HepG2 (cell line): ENCODE results near the gene FRMPD2. TPM values are rescaled to one million over a fixed set of nuclear protein-coding genes. Genes with fewer than 3 reads are reported as not detected.

ENCODE experiments used
- ATAD3A ChIP-seq: sonication (generic); formaldehyde crosslinking; IDR thresholded peaks from 2 replicates; pipeline ENCODE4 v1.4.0; 2020; ENCODE audit warnings: missing genetic modification reagents
- CEBPG ChIP-seq: IDR thresholded peaks from 2 replicates; pipeline ENCODE4 v1.6.1; 2016
- FOSL2 ChIP-seq: sonication (generic); formaldehyde crosslinking; IDR thresholded peaks from 2 replicates; pipeline ENCODE4 v1.4.0; 2020; ENCODE audit warnings: missing genetic modification reagents
- FOXA3 ChIP-seq: IDR thresholded peaks from 2 replicates; pipeline ENCODE4 v1.6.1; 2016; ENCODE audit warnings: missing genetic modification reagents, missing compliant biosample characterization
- HBP1 ChIP-seq: IDR thresholded peaks from 2 replicates; pipeline ENCODE4 v1.6.1; 2016; ENCODE audit warnings: low read depth, control low read depth
- HNF4A ChIP-seq: sonication (generic); formaldehyde crosslinking; IDR thresholded peaks from 2 replicates; pipeline ENCODE4 v1.4.0; 2020; ENCODE audit warnings: missing genetic modification reagents
- JARID2 ChIP-seq: sonication (generic); formaldehyde crosslinking; IDR thresholded peaks from 2 replicates; pipeline ENCODE4 v1.8.1; 2023; ENCODE audit warnings: missing genetic modification reagents, inconsistent platforms; ENCODE audit not compliant: insufficient replicate concordance
- KDM1A ChIP-seq: IDR thresholded peaks from 2 replicates; pipeline ENCODE4 v1.6.1; 2016; ENCODE audit warnings: missing compliant biosample characterization
- LCORL ChIP-seq, 2 experiments: fragments of 450-650 bp in 1 of 2; sonication (generic) in 1 of 2; formaldehyde crosslinking in 1 of 2; IDR thresholded peaks; 2 replicates each; pipeline versions ENCODE4 v1.5.0 to v1.6.1; 2017 to 2020; ENCODE audit warnings: antibody characterized with exemption in 1 of 2, missing genetic modification reagents in 1 of 2
- MAFF ChIP-seq: IDR thresholded peaks from 2 replicates; pipeline ENCODE4 v1.6.1; 2011; ENCODE audit warnings: low read depth, low read length, improper control_type of control experiment
- RXRA ChIP-seq: sonication (generic); formaldehyde crosslinking; IDR thresholded peaks from 2 replicates; pipeline ENCODE4 v1.5.1; 2020; ENCODE audit warnings: missing genetic modification reagents
- SIN3A ChIP-seq: IDR thresholded peaks from 2 replicates; pipeline ENCODE4 v1.6.1; 2011; ENCODE audit warnings: low read depth, mild to moderate bottlenecking, control low read depth, low read length, borderline replicate concordance
- SKIL ChIP-seq: sonication (generic); formaldehyde crosslinking; IDR thresholded peaks from 2 replicates; pipeline ENCODE4 v1.8.0; 2022; ENCODE audit warnings: missing genetic modification reagents, mild to moderate bottlenecking, moderate library complexity, borderline replicate concordance
- ZNF205 ChIP-seq: IDR thresholded peaks from 2 replicates; pipeline ENCODE4 v1.6.1; 2018; ENCODE audit warnings: missing biosample characterization, missing genetic modification reagents
- ZNF343 ChIP-seq: sonication (generic); formaldehyde crosslinking; IDR thresholded peaks from 2 replicates; pipeline ENCODE4 v1.4.0; 2020; ENCODE audit warnings: mild to moderate bottlenecking, missing genetic modification reagents
- ZNF557 ChIP-seq: sonication (generic); formaldehyde crosslinking; IDR thresholded peaks from 2 replicates; pipeline ENCODE4 v1.4.0; 2020; ENCODE audit warnings: missing genetic modification reagents
- ZNF792 ChIP-seq: IDR thresholded peaks from 2 replicates; pipeline ENCODE4 v1.6.1; 2016
- polyA plus RNA-seq, 8 experiments: library from polyadenylated mRNA; depleted of rRNA in 3 of 8; stranded (reverse) in 7 of 8; unstranded in 1 of 8; fragments of >200 nt; fragmentation: Illumina TruSeq in 4 of 8; extraction: Trizol in 4 of 8; gene quantifications; 2 replicates each; pipeline versions ENCODE4 v1.2.1 to v1.2.3, GENCODE V29; 2011 to 2016; ENCODE audit warnings: low read depth in 4 of 8, missing spikeins in 1 of 8, mixed read lengths in 1 of 8; ENCODE audit not compliant: insufficient read depth in 1 of 8
- total RNA-seq, 5 experiments: library from RNA; depleted of rRNA; stranded (reverse); fragments of >200 nt; fragmentation: Illumina TruSeq; extraction: Trizol; gene quantifications; 2 replicates each; pipeline ENCODE4 v1.2.3, GENCODE V29; 2016; ENCODE audit warnings: low read depth in 1 of 5
- TF ChIP-seq, protein P1 (sequence below): sonication (generic); formaldehyde crosslinking; IDR thresholded peaks from 2 replicates; pipeline ENCODE4 v1.8.1; 2023; ENCODE audit warnings: mild to moderate bottlenecking, inconsistent platforms, moderate library complexity, missing genetic modification reagents, borderline replicate concordance
- TF ChIP-seq, protein P2 (sequence below): sonication (generic); formaldehyde crosslinking; conservative IDR thresholded peaks from 2 replicates; pipeline ENCODE4 v1.8.0; 2022; ENCODE audit warnings: missing genetic modification reagents
- TF ChIP-seq, protein P3 (sequence below): IDR thresholded peaks from 2 replicates; pipeline ENCODE4 v1.6.1; 2012; ENCODE audit warnings: inconsistent platforms

FRMPD2 gene
- total and polyA plus RNA-seq, 2 of the 13 experiments (the other 11 are each of a cell fraction or from before 2014, with no cell fraction given), result 0.45 to 1.3 TPM

GRCh38 chr10:48187713-48188485, 86.6 kb downstream of the FRMPD2 start (continued):
- TF ChIP-seq HBP1 (CRISPR knock-in tag) (no peak), ZNF205 (no peak), ATAD3A (no peak), MAFF (no peak), CEBPG (0 out of 2 replicates have a peak, but pooled peaks have one; percentile 18), FOSL2 (CRISPR knock-in tag) (peak; percentile 38), KDM1A (CRISPR knock-in tag) (no peak), FOXA3 (0 out of 2 replicates have a peak, but pooled peaks have one; percentile 24), SKIL (CRISPR knock-in tag) (no peak), SIN3A (no peak), HNF4A (peak; percentile 49), ZNF557 (CRISPR knock-in tag) (no peak), RXRA (CRISPR knock-in tag) (peak; percentile 65; the same call in 1 of the 2 replicates), JARID2 (CRISPR knock-in tag) (no peak), ZNF343 (no peak), ZNF792 (no peak), LCORL (IDR thresholded peaks at IDR 0.05) (no peak), LCORL (CRISPR knock-in tag; IDR thresholded peaks at IDR 0.05) (0 out of 2 replicates have a peak, but pooled peaks have one; percentile 25)
- TF ChIP-seq, protein P1, sequence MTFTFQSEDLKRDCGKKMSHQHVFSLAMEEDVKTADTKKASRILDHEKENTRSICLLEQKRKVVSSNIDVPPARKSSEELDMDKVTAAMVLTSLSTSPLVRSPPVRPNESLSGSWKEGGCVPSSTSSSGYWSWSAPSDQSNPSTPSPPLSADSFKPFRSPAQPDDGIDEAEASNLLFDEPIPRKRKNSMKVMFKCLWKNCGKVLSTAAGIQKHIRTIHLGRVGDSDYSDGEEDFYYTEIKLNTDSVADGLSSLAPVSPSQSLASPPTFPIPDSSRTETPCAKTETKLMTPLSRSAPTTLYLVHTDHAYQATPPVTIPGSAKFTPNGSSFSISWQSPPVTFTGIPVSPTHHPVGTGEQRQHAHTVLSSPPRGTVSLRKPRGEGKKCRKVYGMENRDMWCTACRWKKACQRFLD (CRISPR knock-in tag), result no peak
- TF ChIP-seq, protein P2, sequence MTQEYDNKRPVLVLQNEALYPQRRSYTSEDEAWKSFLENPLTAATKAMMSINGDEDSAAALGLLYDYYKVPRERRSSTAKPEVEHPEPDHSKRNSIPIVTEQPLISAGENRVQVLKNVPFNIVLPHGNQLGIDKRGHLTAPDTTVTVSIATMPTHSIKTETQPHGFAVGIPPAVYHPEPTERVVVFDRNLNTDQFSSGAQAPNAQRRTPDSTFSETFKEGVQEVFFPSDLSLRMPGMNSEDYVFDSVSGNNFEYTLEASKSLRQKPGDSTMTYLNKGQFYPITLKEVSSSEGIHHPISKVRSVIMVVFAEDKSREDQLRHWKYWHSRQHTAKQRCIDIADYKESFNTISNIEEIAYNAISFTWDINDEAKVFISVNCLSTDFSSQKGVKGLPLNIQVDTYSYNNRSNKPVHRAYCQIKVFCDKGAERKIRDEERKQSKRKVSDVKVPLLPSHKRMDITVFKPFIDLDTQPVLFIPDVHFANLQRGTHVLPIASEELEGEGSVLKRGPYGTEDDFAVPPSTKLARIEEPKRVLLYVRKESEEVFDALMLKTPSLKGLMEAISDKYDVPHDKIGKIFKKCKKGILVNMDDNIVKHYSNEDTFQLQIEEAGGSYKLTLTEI (CRISPR knock-in tag), result no peak
- TF ChIP-seq, protein P3, sequence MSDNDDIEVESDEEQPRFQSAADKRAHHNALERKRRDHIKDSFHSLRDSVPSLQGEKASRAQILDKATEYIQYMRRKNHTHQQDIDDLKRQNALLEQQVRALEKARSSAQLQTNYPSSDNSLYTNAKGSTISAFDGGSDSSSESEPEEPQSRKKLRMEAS, result peak; percentile 29; the same call in 1 of the 2 replicates
